ENCODE results near the gene PFN3. TPM values are rescaled to one million over a fixed set of nuclear protein-coding genes. Genes with fewer than 3 reads are reported as not detected.

Gene PFN3
- total RNA-seq, 5 donors from 2014 or later (not counting 1 experiment from before 2014, with no cell fraction given): not detected

GRCh38 chr5:177354256-177354655 is 46.2 kb downstream of the PFN3 start:
- DNase-seq (no peak), ATAC-seq (replicated peaks in 1 of 4) (no peak)
- ChIA-PET CTCF (interaction anchor here in 1 of 2 donors (1.0 kb wide), 1 partner anchor 18 kb away, joined by 3 read pairs; no protein-coding TSS in a partner anchor), POLR2A (no interaction called here)
- H3K27ac ChIP-seq (ENCODE audit: low read length): no peak overlapping the region
- peaks cover 8% of the 10 kb centered on the region for H3K36me3 Mint-ChIP-seq
- H3K27ac Mint-ChIP-seq: peak overlapping the region in 1 of 2 donors; percentile 17
- H3K9me3 Mint-ChIP-seq: no peaks in the 10 kb centered on the region
- no peaks in the 10 kb centered on the region for H3K27me3 Mint-ChIP-seq
- H3K9me3 ChIP-seq: no peaks in the 10 kb centered on the region
- H3K4me3 ChIP-seq (ENCODE audit: control insufficient read depth in 1 of 2, extremely low read depth in 1 of 2, low read length in 1 of 2): no peak overlapping the region
- H3K4me3 Mint-ChIP-seq: peak overlapping the region in 1 of 3 donors; percentile 17
- peaks cover 5 to 19% of the 10 kb centered on the region in 2 donors for H3K36me3 ChIP-seq (ENCODE audit: control insufficient read depth in 2 of 2, extremely low read depth in 1 of 2, insufficient read depth in 1 of 2, low read length in 1 of 2)
- H3K4me1 ChIP-seq (ENCODE audit: control insufficient read depth in 1 of 2, extremely low read depth in 1 of 2, insufficient read depth in 2 of 2, low read length in 2 of 2): peaks cover 39 to 68% of the 10 kb centered on the region in 2 experiments
- WGBS (ENCODE audit: insufficient coverage): 100% methylated on average over 2 of the region's 3 CpGs
- peaks cover 62 to 74% (median 72%) of the 10 kb centered on the region in 3 donors for H3K4me1 Mint-ChIP-seq
- H3K27me3 ChIP-seq (replicated peaks in 1 of 2; ENCODE audit: control insufficient read depth in 2 of 2, extremely low read depth in 1 of 2, insufficient read depth in 2 of 2, low read length in 1 of 2): no peaks in the 10 kb centered on the region

DNA sequence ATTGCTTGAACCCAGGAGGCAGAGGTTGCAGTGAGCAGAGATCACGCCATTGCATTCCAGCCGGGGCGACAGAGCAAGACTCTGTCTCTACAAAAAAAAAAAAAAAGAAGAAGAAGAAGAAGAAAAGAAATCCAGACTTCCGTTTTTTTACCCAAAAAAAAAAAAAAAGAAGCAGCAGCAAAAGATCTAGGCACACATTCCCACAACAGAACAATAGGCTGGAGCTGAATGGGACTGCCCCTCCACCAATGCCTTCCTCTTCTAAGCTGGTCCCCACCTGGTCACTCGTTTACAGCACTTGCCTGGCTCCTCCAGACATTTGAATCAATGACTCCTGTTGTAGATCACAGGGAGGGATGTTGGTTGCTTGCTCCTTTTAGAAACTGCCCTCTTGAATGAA is 47.4 kb downstream of the PFN3 start:
- Mint-ChIP-seq H3K4me3 (peak overlapping the region in 1 of 3 donors; percentile 37), H3K4me1 (peaks cover 61 to 69% (median 69%) of the 10 kb centered on the region in 3 donors), H3K27ac (peak overlapping the region; percentile 6 to 59), H3K36me3 (peaks cover 12% of the 10 kb centered on the region), H3K9me3 (no peaks in the 10 kb centered on the region), H3K27me3 (no peaks in the 10 kb centered on the region)
- WGBS (ENCODE audit: insufficient coverage): no CpG with 5 or more reads among the region's 5 CpGs
- H3K36me3 ChIP-seq (ENCODE audit: control insufficient read depth in 2 of 2, extremely low read depth in 1 of 2, insufficient read depth in 1 of 2, low read length in 1 of 2): peaks cover 5 to 15% of the 10 kb centered on the region in 2 donors
- no peaks in the 10 kb centered on the region for H3K27me3 ChIP-seq (replicated peaks in 1 of 2; ENCODE audit: control insufficient read depth in 2 of 2, extremely low read depth in 1 of 2, insufficient read depth in 2 of 2, low read length in 1 of 2)
- CTCF ChIA-PET: interaction anchor here (0.6 to 0.7 kb wide), 2 partner anchors 43 to 239 kb away, joined by 3 read pairs; no protein-coding TSS in a partner anchor
- POLR2A ChIA-PET: no interaction called here
- no peak overlapping the region for H3K27ac ChIP-seq (ENCODE audit: low read length)
- H3K9me3 ChIP-seq: no peaks in the 10 kb centered on the region
- no peak for DNase-seq
- ATAC-seq (replicated peaks in 1 of 4): no peak
- peaks cover 32 to 66% of the 10 kb centered on the region in 2 experiments for H3K4me1 ChIP-seq (ENCODE audit: control insufficient read depth in 1 of 2, extremely low read depth in 1 of 2, insufficient read depth in 2 of 2, low read length in 2 of 2)
- no peak overlapping the region for H3K4me3 ChIP-seq (ENCODE audit: control insufficient read depth in 1 of 2, extremely low read depth in 1 of 2, low read length in 1 of 2)

- peak within 1 kb of the TSS; percentile 74 to 95 for H3K4me3 ChIP-seq (ENCODE audit: control insufficient read depth in 1 of 2, extremely low read depth in 1 of 2, low read length in 1 of 2)
- H3K36me3 ChIP-seq (ENCODE audit: control insufficient read depth in 2 of 2, extremely low read depth in 1 of 2, insufficient read depth in 1 of 2, low read length in 1 of 2): peaks cover 5 to 28% of the 10 kb centered on the region in 2 donors
- Mint-ChIP-seq H3K4me1 (peaks cover 63 to 69% (median 67%) of the 10 kb centered on the region in 3 donors), H3K9me3 (no peaks in the 10 kb centered on the region), H3K4me3 (peak within 1 kb of the TSS; percentile 87 to 98 (median 97)), H3K36me3 (peaks cover 16% of the 10 kb centered on the region), H3K27ac (peak within 1 kb of the TSS; percentile 100), H3K27me3 (no peaks in the 10 kb centered on the region)
- ATAC-seq (replicated peaks in 1 of 4) (peak; percentile 98 to 99 (median 98)), DNase-seq (peak; percentile 85 to 95 (median 91))
- H3K4me1 ChIP-seq (ENCODE audit: control insufficient read depth in 1 of 2, extremely low read depth in 1 of 2, insufficient read depth in 2 of 2, low read length in 2 of 2): peaks cover 25 to 65% of the 10 kb centered on the region in 2 experiments
- H3K27me3 ChIP-seq (replicated peaks in 1 of 2; ENCODE audit: control insufficient read depth in 2 of 2, extremely low read depth in 1 of 2, insufficient read depth in 2 of 2, low read length in 1 of 2): no peaks in the 10 kb centered on the region
- H3K27ac ChIP-seq (ENCODE audit: low read length): peak within 1 kb of the TSS; percentile 87
- 11% methylated on average over 45 of the region's 55 CpGs for WGBS (ENCODE audit: insufficient coverage)
- POLR2A ChIA-PET: interaction anchor here in 1 of 2 donors (0.5 to 1.0 kb wide), 5 partner anchors 10 to 39 kb away, joined by 3 to 15 read pairs (median 4); no protein-coding TSS in a partner anchor
- CTCF ChIA-PET: interaction anchor here (0.6 to 1.9 kb wide), 11 partner anchors 17 to 105 kb away, joined by 3 to 6 read pairs (median 3); no protein-coding TSS in a partner anchor
- no peaks in the 10 kb centered on the region for H3K9me3 ChIP-seq
Observed at GRCh38 chr5:177351392-177352329, 48.8 kb downstream of the PFN3 start, which contains the start of gene LMAN2. Gene LMAN2 (minus strand): TSS chr5:177351668. CDS start chr5:177351647, 21 bp downstream.

- DNase-seq (no peak), ATAC-seq (replicated peaks in 1 of 4) (no peak)
- peaks cover 62 to 69% (median 62%) of the 10 kb centered on the region in 3 donors for H3K4me1 Mint-ChIP-seq
- no peaks in the 10 kb centered on the region for H3K9me3 ChIP-seq
- no peaks in the 10 kb centered on the region for H3K27me3 Mint-ChIP-seq
- POLR2A ChIA-PET: interaction anchor here in 1 of 2 donors (0.5 to 0.9 kb wide), 2 partner anchors 13 to 38 kb away, joined by 3 read pairs; no protein-coding TSS in a partner anchor
- peak overlapping the region; percentile 87 for H3K27ac ChIP-seq (ENCODE audit: low read length)
- H3K27me3 ChIP-seq (replicated peaks in 1 of 2; ENCODE audit: control insufficient read depth in 2 of 2, extremely low read depth in 1 of 2, insufficient read depth in 2 of 2, low read length in 1 of 2): no peaks in the 10 kb centered on the region
- WGBS (ENCODE audit: insufficient coverage): 4% methylated on average over 5 of the region's 19 CpGs
- peak overlapping the region; percentile 87 to 98 (median 97) for H3K4me3 Mint-ChIP-seq
- peaks cover 22 to 59% of the 10 kb centered on the region in 2 experiments for H3K4me1 ChIP-seq (ENCODE audit: control insufficient read depth in 1 of 2, extremely low read depth in 1 of 2, insufficient read depth in 2 of 2, low read length in 2 of 2)
- H3K4me3 ChIP-seq (ENCODE audit: control insufficient read depth in 1 of 2, extremely low read depth in 1 of 2, low read length in 1 of 2): peak overlapping the region; percentile 74 to 95
- peaks cover 5 to 33% of the 10 kb centered on the region in 2 donors for H3K36me3 ChIP-seq (ENCODE audit: control insufficient read depth in 2 of 2, extremely low read depth in 1 of 2, insufficient read depth in 1 of 2, low read length in 1 of 2)
- no peaks in the 10 kb centered on the region for H3K9me3 Mint-ChIP-seq
- peaks cover 19% of the 10 kb centered on the region for H3K36me3 Mint-ChIP-seq
- CTCF ChIA-PET: interaction anchor here (0.6 to 1.9 kb wide), 8 partner anchors 18 to 106 kb away, joined by 3 to 6 read pairs (median 4); no protein-coding TSS in a partner anchor
- peak overlapping the region; percentile 100 for H3K27ac Mint-ChIP-seq
Observed at GRCh38 chr5:177350776-177351391, 49.6 kb downstream of the PFN3 start.

Other genes with a start within 250 kb of the PFN3 start
- gene RAB24, start 96.9 kb downstream of the PFN3 start, total RNA-seq: 10 to 100 TPM; 18.2 to 34.0 (median 25.2) TPM
- gene PRELID1, start 96.9 kb downstream of the PFN3 start, total RNA-seq: 10 to 100 TPM; 52.0 to 84.9 (median 74.5) TPM
- gene MXD3, start 88.8 kb downstream of the PFN3 start, total RNA-seq: 10 to 100 TPM in 4 of 5 donors, 1 to 10 TPM in 1; 9.3 to 15.2 (median 12.4) TPM
- 100 to 1,000 TPM in 3 of 5 donors, 10 to 100 TPM in 2; 67.2 to 122 (median 106) TPM for gene LMAN2, start 49.0 kb downstream of the PFN3 start, total RNA-seq
- 100 to 1,000 TPM in 3 of 5 donors, 10 to 100 TPM in 2; 85.7 to 209 (median 195) TPM for gene RGS14, start 42.7 kb downstream of the PFN3 start, total RNA-seq
- under 1 TPM in 3 of 5 donors, not detected in 2; 0.13 to 0.18 (median 0.16) TPM for gene SLC34A1, start 16.2 kb downstream of the PFN3 start, total RNA-seq
- gene F12, start 8.9 kb upstream of the PFN3 start, total RNA-seq: under 1 TPM in 4 of 5 donors, not detected in 1; 0.28 to 0.98 (median 0.42) TPM
- 100 to 1,000 TPM; 196 to 226 (median 216) TPM for gene GRK6, start 26.0 kb upstream of the PFN3 start, total RNA-seq
- 10 to 100 TPM in 4 of 5 donors, 1 to 10 TPM in 1; 9.5 to 28.2 (median 12.3) TPM for gene PRR7, start 46.2 kb upstream of the PFN3 start, total RNA-seq
- gene DBN1, start 73.0 kb upstream of the PFN3 start, total RNA-seq: 10 to 100 TPM; 11.6 to 41.3 (median 21.1) TPM
- 10 to 100 TPM in 4 of 5 donors, 1 to 10 TPM in 1; 9.8 to 17.8 (median 12.8) TPM for gene PDLIM7, start 96.9 kb upstream of the PFN3 start, total RNA-seq
- 1 to 10 TPM; 1.1 to 5.8 (median 4.3) TPM for gene DOK3, start 109.2 kb upstream of the PFN3 start, total RNA-seq
- 100 to 1,000 TPM in 3 of 5 donors, 10 to 100 TPM in 2; 64.8 to 118 (median 106) TPM for gene DDX41, start 116.3 kb upstream of the PFN3 start, total RNA-seq
- gene FAM193B, start 153.9 kb upstream of the PFN3 start, total RNA-seq: 100 to 1,000 TPM; 162 to 233 (median 217) TPM
- 10 to 100 TPM; 51.2 to 96.1 (median 84.8) TPM for gene TMED9, start 191.5 kb upstream of the PFN3 start, total RNA-seq
- gene B4GALT7, start 199.5 kb upstream of the PFN3 start, total RNA-seq: 10 to 100 TPM; 30.4 to 46.7 (median 39.1) TPM

All from T-cell (primary cell).